WI38 (cell line): ENCODE measurements around the gene MYH7.

Experiments used
- H3K4me3 ChIP-seq: 2 replicates; pipeline ENCODE4 v1.5.1; 2011; ENCODE audit warnings: low read depth, mild to moderate bottlenecking, control low read depth, low read length
- TF ChIP-seq, protein P1 (sequence below): IDR thresholded peaks from 2 replicates; pipeline ENCODE4 v1.5.1; 2012; ENCODE audit warnings: low read depth, mild to moderate bottlenecking, control low read depth, low read length

The MYH7 gene

DNA sequence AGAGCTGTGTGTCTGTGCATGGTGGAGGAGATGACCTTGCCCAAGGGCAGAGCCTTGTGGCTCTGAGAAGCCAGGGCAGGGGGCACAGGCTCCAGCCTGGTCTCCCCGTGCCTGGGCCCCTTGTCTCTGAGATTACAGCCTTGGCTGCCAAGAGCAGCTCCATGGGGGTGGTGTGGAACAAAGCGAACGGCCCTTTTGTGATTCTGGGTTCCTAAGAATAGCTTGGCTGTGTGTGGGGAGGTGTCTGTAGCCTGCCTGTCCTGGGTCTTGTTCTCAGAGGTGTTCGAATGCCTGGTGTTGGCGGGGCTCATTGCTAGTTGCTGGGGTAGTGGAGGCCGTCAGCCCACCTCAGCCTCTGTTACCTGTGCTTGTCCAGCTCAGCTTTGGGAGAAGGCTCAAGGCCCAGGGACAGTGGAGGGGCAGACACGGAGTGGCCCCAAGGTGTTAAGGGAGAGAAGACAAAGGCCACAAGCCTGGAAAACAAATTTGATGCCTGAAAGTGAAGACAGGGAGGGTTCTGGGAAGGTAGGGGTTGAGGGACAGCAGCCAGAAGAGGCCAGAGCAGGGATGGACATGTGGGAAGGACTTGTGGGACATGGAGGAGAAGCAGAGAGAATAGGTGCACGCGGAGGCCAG, 7.4 kb upstream of the MYH7 start:
- TF ChIP-seq, protein P1, sequence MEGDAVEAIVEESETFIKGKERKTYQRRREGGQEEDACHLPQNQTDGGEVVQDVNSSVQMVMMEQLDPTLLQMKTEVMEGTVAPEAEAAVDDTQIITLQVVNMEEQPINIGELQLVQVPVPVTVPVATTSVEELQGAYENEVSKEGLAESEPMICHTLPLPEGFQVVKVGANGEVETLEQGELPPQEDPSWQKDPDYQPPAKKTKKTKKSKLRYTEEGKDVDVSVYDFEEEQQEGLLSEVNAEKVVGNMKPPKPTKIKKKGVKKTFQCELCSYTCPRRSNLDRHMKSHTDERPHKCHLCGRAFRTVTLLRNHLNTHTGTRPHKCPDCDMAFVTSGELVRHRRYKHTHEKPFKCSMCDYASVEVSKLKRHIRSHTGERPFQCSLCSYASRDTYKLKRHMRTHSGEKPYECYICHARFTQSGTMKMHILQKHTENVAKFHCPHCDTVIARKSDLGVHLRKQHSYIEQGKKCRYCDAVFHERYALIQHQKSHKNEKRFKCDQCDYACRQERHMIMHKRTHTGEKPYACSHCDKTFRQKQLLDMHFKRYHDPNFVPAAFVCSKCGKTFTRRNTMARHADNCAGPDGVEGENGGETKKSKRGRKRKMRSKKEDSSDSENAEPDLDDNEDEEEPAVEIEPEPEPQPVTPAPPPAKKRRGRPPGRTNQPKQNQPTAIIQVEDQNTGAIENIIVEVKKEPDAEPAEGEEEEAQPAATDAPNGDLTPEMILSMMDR, result no peak
- no peak overlapping the region for H3K4me3 ChIP-seq

DNA sequence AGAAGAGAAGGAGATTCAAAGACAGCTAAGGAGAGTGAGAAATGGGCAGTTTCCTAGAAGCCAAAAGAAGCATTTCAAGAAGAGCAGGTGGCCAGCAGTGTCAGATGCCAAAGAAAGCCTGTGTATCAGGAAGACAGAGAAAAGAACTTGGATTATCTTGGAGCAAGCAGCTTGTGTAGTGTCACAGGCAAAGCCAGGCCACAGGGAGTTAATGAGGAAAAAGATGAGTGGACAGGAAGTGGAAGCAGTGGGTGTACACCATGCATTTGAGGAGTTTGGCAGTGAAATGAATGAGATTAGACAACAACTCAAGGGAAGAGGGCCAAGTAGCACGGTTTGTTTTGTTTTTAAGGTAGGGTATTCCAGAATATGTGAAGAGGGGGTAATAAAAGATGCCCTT, 5.6 kb upstream of the MYH7 start:
- TF ChIP-seq, protein P1, result no peak
- H3K4me3 ChIP-seq, result no peak overlapping the region

DNA sequence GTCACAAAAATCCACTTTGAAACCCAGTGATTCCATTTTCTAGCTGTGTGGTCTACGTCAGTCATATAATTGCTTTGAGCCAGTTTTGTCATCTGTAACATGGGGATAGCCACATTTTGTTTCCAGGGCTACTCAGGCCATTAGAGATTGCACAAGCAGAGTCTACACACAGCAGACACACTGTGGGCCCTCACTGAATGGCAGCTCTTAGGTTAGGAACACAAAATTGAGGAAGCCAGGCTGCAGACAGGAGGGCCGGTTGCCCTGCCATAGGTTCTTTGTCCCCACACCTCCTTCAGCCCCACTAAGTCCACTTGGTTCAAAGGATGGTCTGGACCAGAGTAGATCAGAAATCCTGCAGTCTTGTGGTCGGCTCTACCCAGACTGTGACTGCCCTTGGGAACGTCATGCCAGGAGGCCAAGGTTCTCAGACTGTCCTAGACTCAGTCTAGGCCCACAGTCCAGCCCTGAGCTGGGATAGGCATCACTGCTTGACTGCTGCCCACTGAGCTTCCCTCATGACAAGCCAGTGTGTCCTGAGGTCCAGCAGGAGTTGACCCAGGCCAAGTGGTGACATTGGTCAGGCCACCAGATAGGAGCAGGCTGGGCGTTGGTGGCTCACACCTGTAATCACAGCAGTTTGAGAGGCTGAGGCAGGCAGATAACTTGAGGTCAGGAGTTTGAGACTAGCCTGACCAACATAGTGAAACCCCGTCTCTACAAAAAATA, 3.8 kb upstream of the MYH7 start:
- no peak overlapping the region for H3K4me3 ChIP-seq
- TF ChIP-seq, protein P1, result no peak

DNA sequence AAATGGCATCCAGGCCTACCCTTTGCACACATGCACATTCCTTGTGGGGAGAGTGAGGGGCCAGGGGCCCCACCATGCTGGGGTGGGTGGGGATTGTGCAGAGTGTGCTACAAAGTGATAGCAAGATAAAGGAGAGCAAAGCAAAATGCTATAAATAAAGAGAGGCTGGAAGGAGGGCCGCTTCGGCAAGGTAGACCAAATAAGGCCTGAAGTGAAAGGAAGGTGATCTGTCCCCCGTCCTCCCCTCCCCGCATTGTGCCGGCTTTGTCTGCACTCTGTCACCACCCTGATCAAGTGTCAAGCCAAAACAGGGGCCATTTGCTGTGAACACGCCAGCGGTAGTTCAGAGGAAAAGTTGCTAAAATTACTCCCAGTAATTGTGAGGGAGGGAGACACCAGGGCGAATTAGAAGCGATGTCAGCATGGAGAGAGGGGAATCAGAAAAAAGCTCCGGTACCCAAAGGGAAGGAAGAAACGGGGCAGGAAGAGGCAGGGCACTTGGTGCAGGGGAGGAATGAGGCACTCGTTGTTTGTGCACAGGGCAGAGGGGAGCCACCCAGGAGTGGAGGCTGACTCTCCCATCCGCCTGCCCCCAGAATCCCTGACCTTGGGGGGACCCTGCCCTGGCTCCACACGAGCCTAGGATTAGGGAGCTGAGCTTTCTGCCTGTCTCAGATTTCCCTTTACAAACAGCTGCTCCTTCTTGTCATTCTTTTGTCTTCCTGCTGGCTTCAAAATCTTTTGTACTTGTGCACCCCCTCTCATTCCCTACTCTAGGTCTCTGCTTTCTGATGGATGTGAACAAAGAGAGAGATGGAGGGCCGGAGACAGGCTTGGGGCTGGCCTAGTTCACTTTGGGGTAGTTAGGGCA, 2.9 kb upstream of the MYH7 start:
- H3K4me3 ChIP-seq, result no peak overlapping the region
- TF ChIP-seq, protein P1, result no peak

DNA sequence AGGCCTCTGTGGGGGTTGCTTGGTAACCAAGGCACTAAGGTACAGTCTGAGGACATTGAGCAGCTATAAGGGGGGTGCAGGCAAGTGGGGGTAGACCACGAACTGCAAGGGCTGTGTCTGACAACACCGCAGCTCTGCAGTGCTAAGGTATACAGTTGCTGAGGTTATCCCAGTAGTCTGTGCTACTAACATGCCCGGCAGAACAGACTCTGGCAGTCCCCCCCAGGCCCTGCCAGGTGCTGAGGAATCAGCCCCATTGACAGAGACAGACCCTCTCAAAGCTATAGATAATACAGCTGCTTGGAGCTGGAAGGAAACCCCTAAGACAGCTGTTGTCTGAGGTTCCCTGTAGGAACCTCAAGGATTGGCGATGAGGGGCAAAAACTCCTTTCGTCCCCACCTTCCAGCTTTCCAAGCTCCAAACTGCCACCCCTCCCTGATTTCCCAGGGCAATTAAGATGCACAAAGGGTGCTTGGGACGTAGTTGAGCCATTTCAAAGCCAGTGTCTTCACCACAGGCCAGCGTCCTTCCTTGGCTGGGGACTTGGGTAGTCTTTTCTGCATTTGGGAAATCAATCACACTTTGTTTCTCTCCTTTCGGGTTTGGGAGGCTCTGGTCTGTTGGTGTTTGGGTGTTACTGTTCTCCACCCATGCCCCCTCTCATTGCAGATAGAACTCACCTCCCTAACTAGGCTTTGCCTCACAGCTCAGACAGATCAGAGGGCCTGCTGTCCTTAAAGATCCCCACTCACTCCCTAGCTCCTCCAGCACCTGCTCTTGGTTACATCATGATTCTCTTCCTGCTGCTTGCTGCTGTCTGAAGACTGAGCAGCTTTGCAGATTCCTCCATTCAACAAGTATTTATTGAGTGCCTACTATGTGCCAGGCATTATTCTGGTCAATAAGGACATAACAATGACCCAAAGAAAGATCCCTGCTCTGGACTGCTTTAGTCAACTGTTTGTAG, 2.0 kb upstream of the MYH7 start:
- TF ChIP-seq, protein P1, result no peak
- H3K4me3 ChIP-seq, result no peak overlapping the region

DNA sequence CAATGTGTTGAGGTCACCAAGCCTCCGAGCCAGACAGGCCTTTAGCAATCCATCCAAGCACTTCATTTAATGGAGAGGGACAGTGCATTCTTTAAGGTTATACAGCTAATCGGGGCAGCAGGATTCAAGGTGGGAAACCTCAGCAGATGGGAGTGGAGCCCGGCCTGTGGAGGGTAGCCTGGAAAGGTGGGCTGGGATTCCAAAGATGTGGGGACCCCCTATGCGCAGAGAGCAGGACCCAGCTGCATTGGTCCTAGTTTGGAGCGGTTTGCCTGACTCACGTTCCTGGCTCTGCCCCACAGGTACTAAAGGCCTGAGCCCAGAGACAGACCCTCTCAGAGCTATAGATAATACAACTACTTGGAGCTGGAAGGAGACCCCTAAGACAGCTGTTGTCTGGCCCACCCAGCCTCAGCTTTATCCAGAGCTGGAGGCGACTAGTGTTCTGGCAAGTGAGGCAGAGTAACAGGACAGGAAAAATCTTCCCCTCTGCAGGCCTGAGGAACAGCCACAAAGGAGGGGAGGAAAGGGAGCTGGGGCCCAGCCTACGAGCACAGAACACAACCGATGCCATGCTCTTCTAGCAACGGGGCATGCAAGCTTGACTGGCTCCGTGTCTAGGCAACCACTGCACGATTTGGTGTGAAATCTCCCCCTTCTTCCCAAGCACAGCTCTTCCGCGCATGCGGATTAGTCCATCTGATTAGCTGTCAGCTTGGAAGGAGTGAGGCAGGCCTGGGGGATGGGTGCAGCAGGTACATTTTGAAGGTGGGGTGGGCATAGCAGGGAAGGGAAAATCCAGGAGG, 1.1 kb upstream of the MYH7 start:
- H3K4me3 ChIP-seq, result no peak overlapping the region
- TF ChIP-seq, protein P1, result no peak
